NCI-H460 (cell line): ENCODE data around the gene SOX5. TPM values are rescaled to one million over a fixed set of nuclear protein-coding genes. Genes with fewer than 3 reads are reported as not detected.
"Not testable (repeated sequence)": the region's sequence is repeated elsewhere in the genome, so short reads cannot be mapped to it uniquely, and the experiment has no call there.

ENCODE experiments used
- DNase-seq: peaks from one replicate; pipeline ENCODE4 v3.0.0-alpha.2; 2016; ENCODE audit warnings: low read depth; ENCODE audit errors: extremely low read depth
- total RNA-seq: library from RNA; depleted of rRNA; stranded (reverse); fragments of >200 nt; shearing (Covaris generic); gene quantifications from 2 replicates; pipeline ENCODE4 v1.2.3, GENCODE V29; 2014

The SOX5 gene
- total RNA-seq, 1 experiment from 2014 or later, result not detected

DNA sequence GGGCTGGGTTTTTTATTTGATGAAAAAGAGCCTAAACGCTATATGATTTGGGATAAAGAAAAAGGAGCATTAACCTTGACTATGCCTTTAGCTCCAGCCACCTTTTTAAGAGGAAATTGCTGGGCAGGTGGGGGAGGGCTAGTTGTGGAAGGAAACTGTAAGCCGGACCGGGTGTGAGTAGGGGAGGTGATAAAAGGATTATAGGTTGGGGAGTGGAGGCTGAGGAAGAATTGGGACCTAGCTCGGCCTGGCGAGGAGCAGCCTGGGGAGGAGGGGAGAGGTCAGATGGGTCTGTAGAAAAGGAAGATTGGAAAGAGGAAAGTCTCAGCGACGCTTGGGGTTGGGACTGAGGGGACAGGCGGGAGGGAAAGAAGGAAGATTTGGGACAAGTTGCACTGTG, 439.6 kb downstream of the SOX5 start:
- not testable (repeated sequence) for DNase-seq

DNA sequence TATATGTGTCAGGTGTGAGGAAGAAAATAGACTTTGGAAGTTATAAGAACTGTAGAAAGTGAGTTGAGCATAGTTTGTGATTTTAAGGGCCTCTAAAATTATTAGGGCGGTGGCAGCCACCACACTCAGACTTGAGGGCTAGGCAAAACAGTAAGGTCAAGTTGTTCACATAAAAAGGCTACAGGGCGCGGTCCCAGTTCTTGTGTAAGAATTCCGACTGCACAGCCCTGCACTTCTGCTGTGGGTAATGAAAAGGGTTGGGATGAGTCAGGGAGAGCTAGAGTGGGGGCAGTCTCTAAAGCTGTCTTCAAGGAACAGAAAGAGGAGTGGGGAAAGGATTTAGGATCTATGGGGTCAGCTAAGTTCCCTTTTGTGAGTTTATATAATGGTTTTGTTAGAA, 441.7 kb downstream of the SOX5 start:
- not testable (repeated sequence) for DNase-seq

DNA sequence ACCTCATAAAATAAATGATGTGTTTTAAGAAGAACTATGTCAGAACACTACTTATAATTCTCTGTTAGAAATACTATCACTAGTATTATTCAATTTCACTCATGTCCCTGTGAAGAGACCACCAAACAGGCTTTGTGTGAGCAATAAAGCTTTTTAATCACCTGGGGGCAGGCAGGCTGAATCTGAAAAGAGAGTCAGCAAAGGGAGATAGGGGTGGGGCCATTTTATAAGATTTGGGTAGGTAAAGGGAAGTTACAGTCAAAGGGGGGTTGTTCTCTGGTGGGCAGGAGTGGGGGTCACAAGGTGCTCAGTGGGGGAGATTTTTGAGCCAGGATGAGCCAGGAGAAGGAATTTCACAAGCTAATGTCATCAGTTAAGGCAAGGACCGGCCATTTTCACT, 443.7 kb downstream of the SOX5 start:
- not testable (repeated sequence) for DNase-seq

DNA sequence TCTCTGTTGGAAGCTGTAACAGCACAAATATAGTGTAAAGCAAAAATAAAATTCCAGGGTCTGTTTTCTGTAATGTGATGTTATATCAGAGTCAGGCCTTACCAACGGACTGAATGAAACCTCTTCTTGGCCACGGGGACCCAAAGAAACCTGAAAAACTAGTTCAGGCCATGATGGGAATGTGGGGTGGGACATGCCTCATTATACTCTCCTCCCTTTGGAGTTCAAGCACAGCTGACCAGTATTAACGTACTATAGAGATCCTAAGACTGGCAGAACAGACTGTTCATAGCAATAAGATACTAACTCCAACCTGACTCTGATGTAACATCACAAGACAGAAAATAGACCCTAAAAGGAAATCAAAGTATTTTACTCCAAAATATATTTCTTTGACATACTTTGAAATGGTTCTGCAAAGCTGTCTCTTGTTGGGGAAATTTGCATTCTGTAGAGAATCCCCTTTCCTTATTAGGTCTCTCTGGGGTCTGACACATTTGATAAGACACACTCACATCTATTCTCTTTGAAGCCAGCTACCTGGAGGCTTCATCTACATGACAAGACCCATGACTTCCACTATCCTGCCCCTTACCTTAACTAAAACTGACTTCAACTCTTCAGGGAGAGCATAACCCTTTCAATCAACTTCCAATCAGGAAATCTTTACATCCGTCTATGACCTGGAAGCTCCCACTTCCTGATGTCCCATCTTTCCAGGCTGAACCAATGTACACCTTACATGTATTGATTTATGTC, 444.6 kb downstream of the SOX5 start:
- no peak for DNase-seq

DNA sequence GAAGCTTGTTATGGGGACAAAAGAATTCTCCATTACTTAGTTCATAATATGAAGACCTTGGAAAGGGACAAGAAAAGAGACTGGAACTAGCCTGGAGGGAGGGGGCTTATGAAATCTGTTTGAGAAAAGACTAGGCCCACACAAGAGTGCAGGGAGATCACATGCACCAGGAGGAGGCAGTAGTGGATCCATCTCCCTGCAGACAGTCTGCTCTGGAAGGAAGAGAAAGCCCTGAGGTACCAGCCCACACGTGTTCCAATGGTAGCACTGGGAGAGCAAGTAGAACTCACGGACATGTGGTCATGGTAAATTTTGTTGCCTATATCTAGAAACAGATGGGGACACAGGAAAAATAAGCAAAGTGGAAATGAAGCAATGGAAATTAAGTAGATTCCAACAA, 445.4 kb downstream of the SOX5 start:
- DNase-seq, result no peak

DNA sequence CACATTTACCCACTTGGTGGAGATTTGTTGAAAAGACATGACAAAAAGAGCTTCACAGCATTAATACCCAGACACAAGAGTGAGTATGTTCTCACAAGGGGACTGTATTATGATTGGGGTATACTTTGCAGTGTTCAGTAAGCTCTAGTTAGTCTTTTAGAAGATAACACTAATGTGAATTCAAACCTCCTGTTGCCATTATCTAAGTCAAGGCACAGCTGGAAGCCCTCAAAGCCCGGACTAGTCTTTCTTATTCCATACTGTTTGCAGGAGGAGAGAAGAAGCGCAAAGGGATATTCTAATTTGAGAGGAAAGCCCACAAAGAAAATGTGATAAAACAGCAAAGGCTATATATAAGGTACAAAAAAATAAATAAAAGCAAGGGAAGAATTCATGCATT, 445.9 kb downstream of the SOX5 start:
- no peak for DNase-seq

DNA sequence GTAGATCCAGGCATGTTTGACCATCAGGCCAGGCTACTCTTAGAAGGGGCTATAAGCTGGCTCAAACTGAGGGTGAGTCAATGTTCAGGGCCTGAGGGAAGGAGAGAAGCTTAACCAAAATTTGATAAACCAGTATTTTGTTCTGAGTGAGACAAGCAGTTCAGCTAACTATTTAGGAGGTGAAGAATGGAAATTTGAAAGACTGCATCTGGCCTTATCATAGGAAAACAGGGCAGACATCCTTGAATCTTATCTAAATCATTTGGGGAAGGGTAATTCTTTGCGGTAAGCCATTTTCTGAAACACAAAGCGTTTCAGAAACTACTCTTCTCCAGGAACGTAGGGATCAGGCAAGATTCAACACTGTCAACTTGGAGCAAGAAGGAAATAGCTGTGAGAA, 447.2 kb downstream of the SOX5 start:
- DNase-seq, result no peak

DNA sequence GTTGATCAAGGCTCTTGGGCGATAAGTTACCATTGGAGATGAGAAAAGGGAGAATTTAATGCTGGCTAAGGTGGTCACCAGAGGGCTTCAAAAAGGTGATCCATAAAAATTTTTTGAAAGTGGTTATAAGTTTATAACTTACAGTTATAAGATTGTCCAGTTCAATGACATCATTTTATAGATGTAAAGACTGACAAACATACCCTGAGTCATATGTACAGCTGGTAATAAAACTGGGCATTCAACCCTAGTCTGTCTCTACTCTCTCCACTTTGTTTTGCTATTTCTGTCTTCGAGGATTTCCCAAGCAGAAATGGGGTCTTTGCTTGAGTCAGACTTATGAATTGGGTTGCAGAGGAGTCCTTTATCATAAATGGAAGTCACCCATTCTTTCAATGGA, 454.0 kb downstream of the SOX5 start:
- no peak for DNase-seq

DNA sequence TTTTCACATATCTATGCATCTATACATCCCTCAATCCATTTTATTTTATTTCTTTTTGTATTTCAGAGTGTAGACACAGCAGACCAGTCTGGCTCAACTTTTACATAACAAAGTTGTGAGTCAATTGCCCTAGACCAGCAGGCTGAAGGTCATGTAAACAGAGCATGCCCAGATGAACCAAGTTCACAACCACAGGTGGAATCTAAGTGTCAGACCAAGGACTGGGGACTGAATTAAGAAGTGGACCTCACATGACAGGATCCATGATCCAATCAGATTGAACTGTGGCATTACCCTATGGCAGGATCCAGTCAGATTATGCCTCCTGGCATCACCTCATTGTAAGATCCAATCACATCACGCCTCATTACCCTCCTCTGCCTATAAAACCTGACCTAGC, 455.8 kb downstream of the SOX5 start:
- DNase-seq, result no peak

DNA sequence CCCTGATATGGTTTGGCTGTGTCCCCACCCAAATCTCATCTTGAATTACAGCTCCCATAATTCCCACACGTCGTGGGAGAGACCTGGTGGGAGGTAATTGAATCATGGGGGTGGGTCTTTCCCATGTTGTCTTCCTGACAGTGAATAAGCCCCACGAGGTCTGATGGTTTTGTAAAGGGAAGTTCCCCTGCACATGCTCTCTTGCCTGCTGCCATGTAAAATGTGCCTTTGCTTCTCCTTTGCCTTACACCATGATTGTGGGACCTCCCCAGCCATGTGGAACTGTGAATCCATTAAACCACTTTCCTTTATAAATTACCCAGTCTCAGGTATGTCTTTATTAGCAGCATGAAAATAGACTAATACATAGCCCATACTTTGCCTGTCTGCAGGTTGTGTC, 458.4 kb downstream of the SOX5 start:
- DNase-seq, result not testable (repeated sequence)

DNA sequence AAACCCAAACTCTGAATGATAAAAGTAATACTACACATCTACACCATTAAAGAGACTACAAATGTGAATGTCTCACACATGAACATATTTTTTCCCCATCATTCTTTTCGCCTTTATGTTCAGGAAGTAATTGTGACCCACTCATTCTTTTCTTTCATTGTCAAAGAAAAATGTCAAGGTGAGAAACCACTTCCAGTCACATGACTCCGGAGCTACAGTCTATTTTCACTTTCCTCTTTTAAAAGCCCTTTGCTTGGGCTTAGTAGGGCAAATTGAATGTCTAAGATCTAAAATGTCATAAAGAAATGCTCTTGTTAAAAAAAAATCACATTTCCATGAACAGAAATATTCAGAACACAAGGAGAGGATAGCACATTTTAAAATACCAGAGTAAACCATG, 461.3 kb downstream of the SOX5 start:
- no peak for DNase-seq

DNA sequence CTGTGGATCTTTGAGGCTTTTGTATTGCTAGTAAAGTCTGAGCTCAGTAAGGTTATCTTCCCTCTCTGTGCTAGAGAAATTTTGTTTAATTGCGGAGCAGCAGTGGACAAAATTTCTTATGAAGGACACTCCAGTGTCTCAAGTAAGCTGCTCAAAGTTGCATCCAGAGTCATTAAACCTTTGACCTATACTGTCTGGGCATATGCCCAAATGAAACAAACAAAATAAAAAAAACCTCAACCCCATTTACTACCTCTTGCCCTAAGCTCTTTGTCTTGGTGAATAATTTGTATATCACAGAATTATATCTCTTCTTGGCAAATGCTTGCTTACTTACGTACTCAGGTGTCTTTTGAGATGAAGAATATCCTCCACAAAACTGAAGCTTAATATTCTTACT, 465.2 kb downstream of the SOX5 start:
- DNase-seq, result no peak

DNA sequence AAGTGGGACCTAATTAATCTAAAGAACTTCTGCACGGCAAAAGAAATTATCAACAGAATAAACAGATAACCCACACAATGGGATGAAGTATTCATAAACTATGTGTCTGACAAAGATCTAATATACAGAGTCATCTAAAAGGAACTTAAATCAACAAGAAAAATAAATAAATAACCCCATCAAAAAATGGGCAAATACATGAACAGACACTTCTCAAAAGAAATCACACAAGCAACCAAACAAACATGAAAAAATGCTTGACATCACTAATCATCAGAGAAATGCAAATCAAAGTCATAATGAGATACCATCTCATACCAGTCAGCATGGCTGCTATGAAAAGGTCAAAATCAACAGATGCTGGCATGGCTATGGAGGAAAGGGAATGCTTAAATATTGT, 466.9 kb downstream of the SOX5 start:
- no peak for DNase-seq
